ENCODE data around the gene TPD52L1.

TPD52L1 gene

GRCh38 chr6:125129354-125129753 is 24.2 kb upstream of the TPD52L1 start:
- DNase-seq = no peak
- H3K4me3 Mint-ChIP-seq = no peak overlapping the region
- peaks cover 23% of the 10 kb centered on the region for H3K9me3 Mint-ChIP-seq
- TF ChIP-seq CTCF (IDR thresholded peaks at IDR 0.05) = no peak
- no peak overlapping the region for H3K27ac Mint-ChIP-seq
- peaks cover 11% of the 10 kb centered on the region for H3K36me3 Mint-ChIP-seq (ENCODE audit: low read depth)
- no peaks in the 10 kb centered on the region for H3K27me3 Mint-ChIP-seq (ENCODE audit: low read depth, poor library complexity)
- H3K4me1 Mint-ChIP-seq = peaks cover 5% of the 10 kb centered on the region

- Mint-ChIP-seq H3K9me3 (peaks cover 3% of the 10 kb centered on the region), H3K4me3 (no peak overlapping the region), H3K36me3 (ENCODE audit: low read depth) (no peaks in the 10 kb centered on the region), H3K27me3 (ENCODE audit: low read depth, poor library complexity) (no peaks in the 10 kb centered on the region), H3K4me1 (peaks cover 12% of the 10 kb centered on the region), H3K27ac (no peak overlapping the region)
- no peak for TF ChIP-seq CTCF (IDR thresholded peaks at IDR 0.05)
- no peak for DNase-seq
Observed at GRCh38 chr6:125132058-125132457, 21.5 kb upstream of the TPD52L1 start.

- no peak for TF ChIP-seq CTCF (IDR thresholded peaks at IDR 0.05)
- DNase-seq = no peak
- H3K9me3 Mint-ChIP-seq = peaks cover 4% of the 10 kb centered on the region
- peaks cover 4% of the 10 kb centered on the region for H3K27me3 Mint-ChIP-seq (ENCODE audit: low read depth, poor library complexity)
- H3K4me3 Mint-ChIP-seq = no peak overlapping the region
- no peaks in the 10 kb centered on the region for H3K36me3 Mint-ChIP-seq (ENCODE audit: low read depth)
- H3K4me1 Mint-ChIP-seq = peaks cover 10% of the 10 kb centered on the region
- H3K27ac Mint-ChIP-seq = no peak overlapping the region
Observed at GRCh38 chr6:125136378-125136777, 17.2 kb upstream of the TPD52L1 start.

- peaks cover 4% of the 10 kb centered on the region for H3K27me3 Mint-ChIP-seq (ENCODE audit: low read depth, poor library complexity)
- peaks cover under 1% of the 10 kb centered on the region for H3K36me3 Mint-ChIP-seq (ENCODE audit: low read depth)
- H3K27ac Mint-ChIP-seq = no peak overlapping the region
- DNase-seq = no peak
- H3K4me3 Mint-ChIP-seq = no peak overlapping the region
- no peak for TF ChIP-seq CTCF (IDR thresholded peaks at IDR 0.05)
- H3K4me1 Mint-ChIP-seq = peaks cover 10% of the 10 kb centered on the region
- H3K9me3 Mint-ChIP-seq = peaks cover 10% of the 10 kb centered on the region
Observed at GRCh38 chr6:125138083-125138482, 15.5 kb upstream of the TPD52L1 start.

- H3K4me3 Mint-ChIP-seq = no peak overlapping the region
- H3K36me3 Mint-ChIP-seq (ENCODE audit: low read depth) = peaks cover 12% of the 10 kb centered on the region
- peaks cover 24% of the 10 kb centered on the region for H3K9me3 Mint-ChIP-seq
- H3K27ac Mint-ChIP-seq = no peak overlapping the region
- peaks cover 10% of the 10 kb centered on the region for H3K4me1 Mint-ChIP-seq
- peaks cover 4% of the 10 kb centered on the region for H3K27me3 Mint-ChIP-seq (ENCODE audit: low read depth, poor library complexity)
- no peak for TF ChIP-seq CTCF (IDR thresholded peaks at IDR 0.05)
- no peak for DNase-seq
Observed at GRCh38 chr6:125140808-125141207, 12.8 kb upstream of the TPD52L1 start.

- H3K36me3 Mint-ChIP-seq (ENCODE audit: low read depth) = peaks cover 12% of the 10 kb centered on the region
- H3K9me3 Mint-ChIP-seq = peaks cover 28% of the 10 kb centered on the region
- H3K4me1 Mint-ChIP-seq = no peaks in the 10 kb centered on the region
- TF ChIP-seq CTCF (IDR thresholded peaks at IDR 0.05) = no peak
- H3K27ac Mint-ChIP-seq = no peak overlapping the region
- no peak overlapping the region for H3K4me3 Mint-ChIP-seq
- peaks cover 8% of the 10 kb centered on the region for H3K27me3 Mint-ChIP-seq (ENCODE audit: low read depth, poor library complexity)
- DNase-seq = no peak
Observed at GRCh38 chr6:125142618-125143017, 11.0 kb upstream of the TPD52L1 start.

All from nephron progenitor cell (in vitro differentiated cells).